CD4-positive, alpha-beta T cell treated with Interleukin-6 for 4 hours (primary cell): ENCODE data around the gene NXPE4.

Experiments
- DNase-seq: peaks from one replicate; pipeline ENCODE4 v3.0.0-alpha.2; 2020; ENCODE audit warnings: mixed read lengths

The NXPE4 gene

GRCh38 chr11:114556135-114556534 is 39.5 kb downstream of the NXPE4 start:
- DNase-seq = no peak

- DNase-seq = no peak
Observed at GRCh38 chr11:114553642-114554041, 41.9 kb downstream of the NXPE4 start.

GRCh38 chr11:114551060-114551459 is 44.5 kb downstream of the NXPE4 start:
- no peak for DNase-seq

GRCh38 chr11:114525682-114526081 is 69.9 kb downstream of the NXPE4 start:
- DNase-seq = no peak

GRCh38 chr11:114524122-114524521 is 71.5 kb downstream of the NXPE4 start:
- no peak for DNase-seq

GRCh38 chr11:114522818-114523217 is 72.8 kb downstream of the NXPE4 start:
- no peak for DNase-seq
